Natural killer cell (primary cell): Measurements from ENCODE around the gene DDA1. TPM values are rescaled to one million over a fixed set of nuclear protein-coding genes. Genes with fewer than 3 reads are reported as not detected.

Experiments used
- ATAC-seq, 3 donors: fragments of 150-1000 bp in 2 of 3; fragments of 200-7000 bp in 1 of 3; cut with Tn5 transposase; 1 replicate in 1 of 3; 2 replicates in 2 of 3; pipeline ENCODE4 v1.10.0; 2021; ENCODE audit warnings: mild to moderate bottlenecking in 2 of 3, moderate library complexity in 2 of 3
- DNase-seq, 2 donors: peaks; one replicate each; pipeline versions ENCODE4 v3.0.0 to v3.0.0-alpha.2; 2013 to 2021; ENCODE audit warnings: mixed read lengths in 1 of 2
- H3K27ac ChIP-seq: one replicate; pipeline ENCODE4 v1.5.1; 2013; ENCODE audit warnings: mild to moderate bottlenecking, low read length
- H3K27me3 ChIP-seq: one replicate; pipeline ENCODE4 v1.6.1; 2013; ENCODE audit warnings: low read length; ENCODE audit not compliant: control insufficient read depth, insufficient read depth
- H3K36me3 ChIP-seq: one replicate; pipeline ENCODE4 v1.6.1; 2013; ENCODE audit warnings: low read length; ENCODE audit not compliant: control insufficient read depth, insufficient read depth
- H3K4me1 ChIP-seq: one replicate; pipeline ENCODE4 v1.6.1; 2013; ENCODE audit warnings: low read length; ENCODE audit not compliant: control insufficient read depth, insufficient read depth
- H3K4me3 ChIP-seq: one replicate; pipeline ENCODE4 v1.5.1; 2013; ENCODE audit warnings: low read length
- H3K9me3 ChIP-seq: one replicate; pipeline ENCODE4 v1.6.1; 2013; ENCODE audit warnings: low read length; ENCODE audit not compliant: control insufficient read depth, insufficient read depth
- H3K27ac Mint-ChIP-seq, 2 donors: one replicate each; pipeline ENCODE4 v1.8.0; 2022; ENCODE audit warnings: mild to moderate bottlenecking in 2 of 2, mixed read lengths in 2 of 2, moderate library complexity in 1 of 2
- H3K27me3 Mint-ChIP-seq, 2 donors: one replicate each; pipeline ENCODE4 v1.8.0; 2022; ENCODE audit warnings: low read depth in 2 of 2, mixed read lengths in 2 of 2
- H3K36me3 Mint-ChIP-seq: one replicate; pipeline ENCODE4 v1.8.0; 2022; ENCODE audit warnings: mixed read lengths
- H3K4me1 Mint-ChIP-seq, 2 donors: one replicate each; pipeline ENCODE4 v1.8.0; 2022; ENCODE audit warnings: mixed read lengths in 2 of 2
- H3K4me3 Mint-ChIP-seq: one replicate; pipeline ENCODE4 v1.8.0; 2022; ENCODE audit warnings: mild to moderate bottlenecking, moderate library complexity, mixed read lengths
- H3K9me3 Mint-ChIP-seq, 2 donors: one replicate each; pipeline ENCODE4 v1.8.0; 2022; ENCODE audit warnings: mixed read lengths in 2 of 2
- CTCF ChIP-seq: fragments of 200-600 bp; IDR thresholded peaks from one replicate; pipeline ENCODE4 v1.8.0; 2022; ENCODE audit warnings: antibody characterized with exemption
- WGBS: methylation state at CpG from one replicate; pipeline ENCODE4 v1.1.7; 2013; ENCODE audit warnings: missing lambda C conversion rate; ENCODE audit not compliant: insufficient coverage; 5-methylcytosine and 5-hydroxymethylcytosine counted together
- intact Hi-C: fragments of 100-400 bp; cut with micrococcal nuclease; formaldehyde crosslinking; loops from one replicate; pipeline ENCODE4 v1.14.2; 2022
- total RNA-seq, 4 donors: library from RNA; stranded (reverse); fragments of 120-200 nt in 1 of 4; gene quantifications; one replicate each; pipeline versions ENCODE4 v1.2.3 to v1.2.4, GENCODE V29; 2013 to 2022

DDA1 gene
- total RNA-seq, 3 donors from 2014 or later (not counting 1 experiment from before 2014, with no cell fraction given) = 32.2 to 42.5 (median 37.7) TPM

- no peak overlapping the region for H3K27ac ChIP-seq
- H3K36me3 ChIP-seq = peaks cover 7% of the 10 kb centered on the region
- 18% methylated on average over 22 of the region's 24 CpGs for WGBS
- peak; percentile 98 for TF ChIP-seq CTCF
- ATAC-seq (peak; percentile 87 to 99 (median 99)), DNase-seq (peak; percentile 75 to 87)
- intact Hi-C loops = loop anchor here (1.0 kb wide), 2 partner anchors 40 to 120 kb away; no protein-coding TSS in a partner anchor
- no peaks in the 10 kb centered on the region for H3K9me3 ChIP-seq
- peaks cover 2% of the 10 kb centered on the region for H3K27me3 ChIP-seq
- no peaks in the 10 kb centered on the region for H3K9me3 Mint-ChIP-seq
- peaks cover 6% of the 10 kb centered on the region for H3K4me1 ChIP-seq
- peaks cover 0 to 6% of the 10 kb centered on the region in 2 donors for H3K4me1 Mint-ChIP-seq
- H3K36me3 Mint-ChIP-seq = no peaks in the 10 kb centered on the region
- no peak overlapping the region for H3K4me3 ChIP-seq
- H3K27ac Mint-ChIP-seq = no peak overlapping the region
- no peak overlapping the region for H3K4me3 Mint-ChIP-seq
- peaks cover 7 to 16% of the 10 kb centered on the region in 2 donors for H3K27me3 Mint-ChIP-seq
Measured at GRCh38 chr19:17346109-17346671, 36.8 kb downstream of the DDA1 start.

- no peak for TF ChIP-seq CTCF
Measured at GRCh38 chr19:17347361-17347760, 38.0 kb downstream of the DDA1 start.

GRCh38 chr19:17347877-17348276 is 38.5 kb downstream of the DDA1 start:
- DNase-seq (no peak), ATAC-seq (no peak)
- intact Hi-C loops = no loop called here
- Histone ChIP-seq H3K27ac (no peak overlapping the region), H3K4me1 (peaks cover 13% of the 10 kb centered on the region), H3K4me3 (no peak overlapping the region), H3K9me3 (no peaks in the 10 kb centered on the region), H3K27me3 (peaks cover 2% of the 10 kb centered on the region), H3K36me3 (no peaks in the 10 kb centered on the region)
- peaks cover 7 to 21% of the 10 kb centered on the region in 2 donors for H3K27me3 Mint-ChIP-seq
- no peak for TF ChIP-seq CTCF
- no peaks in the 10 kb centered on the region for H3K9me3 Mint-ChIP-seq
- no peak overlapping the region for H3K4me3 Mint-ChIP-seq
- no peaks in the 10 kb centered on the region for H3K36me3 Mint-ChIP-seq
- 73% methylated on average over 2 of the region's 2 CpGs for WGBS
- peaks cover 0 to 6% of the 10 kb centered on the region in 2 donors for H3K4me1 Mint-ChIP-seq
- H3K27ac Mint-ChIP-seq = no peak overlapping the region

More at GRCh38 chr19:17347361-17347760, 38.0 kb downstream of the DDA1 start:
- Histone ChIP-seq H3K27me3 (peaks cover 2% of the 10 kb centered on the region), H3K27ac (no peak overlapping the region), H3K4me3 (no peak overlapping the region), H3K4me1 (peaks cover 13% of the 10 kb centered on the region), H3K9me3 (no peaks in the 10 kb centered on the region), H3K36me3 (no peaks in the 10 kb centered on the region)
- Mint-ChIP-seq H3K36me3 (no peaks in the 10 kb centered on the region), H3K4me1 (peaks cover 0 to 6% of the 10 kb centered on the region in 2 donors), H3K9me3 (no peaks in the 10 kb centered on the region), H3K27ac (no peak overlapping the region), H3K4me3 (no peak overlapping the region), H3K27me3 (peaks cover 7 to 21% of the 10 kb centered on the region in 2 donors)
- DNase-seq = no peak
- 38% methylated on average over 2 of the region's 6 CpGs for WGBS
- intact Hi-C loops = no loop called here
- no peak for ATAC-seq

GRCh38 chr19:17348700-17349099 is 39.3 kb downstream of the DDA1 start:
- H3K27ac ChIP-seq = no peak overlapping the region
- Mint-ChIP-seq H3K36me3 (no peaks in the 10 kb centered on the region), H3K27me3 (peaks cover 7 to 26% of the 10 kb centered on the region in 2 donors), H3K27ac (no peak overlapping the region), H3K4me3 (no peak overlapping the region), H3K9me3 (no peaks in the 10 kb centered on the region), H3K4me1 (peaks cover 0 to 6% of the 10 kb centered on the region in 2 donors)
- H3K9me3 ChIP-seq = no peaks in the 10 kb centered on the region
- no peak for DNase-seq
- TF ChIP-seq CTCF = no peak
- no peak overlapping the region for H3K4me3 ChIP-seq
- peaks cover 13% of the 10 kb centered on the region for H3K4me1 ChIP-seq
- intact Hi-C loops = no loop called here
- H3K27me3 ChIP-seq = peaks cover 2% of the 10 kb centered on the region
- H3K36me3 ChIP-seq = no peaks in the 10 kb centered on the region
- ATAC-seq = no peak
- 16% methylated on average over 11 of the region's 12 CpGs for WGBS
